OCI-M2 (cell line): ENCODE measurements around the gene MFSD6L.
"Not testable (repeated sequence)": the region's sequence is repeated elsewhere in the genome, so short reads cannot be mapped to it uniquely, and the experiment has no call there.

Experiments used
- DNase-seq: peaks from one replicate; lab custom pipeline; 2025; ENCODE audit not compliant: unreplicated experiment; lab: John Stamatoyannopoulos, UW

Gene MFSD6L

GRCh38 chr17:8826808-8827435 is 27.8 kb upstream of the MFSD6L start:
- no peak for DNase-seq

- DNase-seq, result no peak
Observed at GRCh38 chr17:8825802-8826201, 26.6 kb upstream of the MFSD6L start.

GRCh38 chr17:8823279-8823678 is 24.1 kb upstream of the MFSD6L start:
- DNase-seq, result no peak

GRCh38 chr17:8822401-8823035 is 23.4 kb upstream of the MFSD6L start:
- DNase-seq, result no peak

- no peak for DNase-seq
Observed at GRCh38 chr17:8821446-8822105, 22.4 kb upstream of the MFSD6L start.

GRCh38 chr17:8820311-8821010 is 21.3 kb upstream of the MFSD6L start:
- DNase-seq, result no peak

GRCh38 chr17:8818654-8819330 is 19.6 kb upstream of the MFSD6L start:
- no peak for DNase-seq

GRCh38 chr17:8818047-8818446 is 18.9 kb upstream of the MFSD6L start:
- DNase-seq, result no peak

- DNase-seq, result no peak
Observed at GRCh38 chr17:8806926-8807550, 7.9 kb upstream of the MFSD6L start.

GRCh38 chr17:8806253-8806925 is 7.2 kb upstream of the MFSD6L start:
- no peak for DNase-seq

- DNase-seq, result not testable (repeated sequence)
Observed at GRCh38 chr17:8805396-8805795, 6.2 kb upstream of the MFSD6L start.

GRCh38 chr17:8803531-8804420 is 4.6 kb upstream of the MFSD6L start:
- DNase-seq, result no peak

- no peak for DNase-seq
Observed at GRCh38 chr17:8801135-8801840, 2.1 kb upstream of the MFSD6L start.

- no peak for DNase-seq
Observed at GRCh38 chr17:8800656-8801055, 1.5 kb upstream of the MFSD6L start.

GRCh38 chr17:8799570-8800212 is 526 bp upstream of the MFSD6L start:
- DNase-seq, result no peak

GRCh38 chr17:8798176-8798845 is 854 bp downstream of the MFSD6L start:
- no peak for DNase-seq

GRCh38 chr17:8797621-8798175 is 1.5 kb downstream of the MFSD6L start:
- no peak for DNase-seq
